HTR-8/SVneo (cell line): ENCODE results near the gene ACSS2.

Experiments used
- DNase-seq: peaks from one replicate; pipeline ENCODE4 v3.0.0; 2011; ENCODE audit warnings: low spot score, mixed read lengths; ENCODE audit not compliant: insufficient read length
- FAIRE-seq: peaks from 2 replicates; lab custom pipeline; 2011; peaks lifted over from hg19 to GRCh38; lab: Jason Lieb, UNC

Gene ACSS2

GRCh38 chr20:34970846-34971560 lies 94.6 kb downstream of the ACSS2 start:
- DNase-seq (no peak), FAIRE-seq (no peak)

- no peak for FAIRE-seq
- DNase-seq, result no peak
These were observed 95.3 kb downstream of the ACSS2 start for GRCh38 chr20:34971561-34972235.

- FAIRE-seq (no peak), DNase-seq (no peak)
These were observed 97.8 kb downstream of the ACSS2 start for GRCh38 chr20:34974246-34974645.

- no peak for FAIRE-seq
These were observed 99.9 kb downstream of the ACSS2 start for GRCh38 chr20:34976286-34976685.

More at GRCh38 chr20:34976286-34976685, 99.9 kb downstream of the ACSS2 start:
- DNase-seq, result no peak
